ENCODE data around the gene SLC66A1. TPM values are rescaled to one million over a fixed set of nuclear protein-coding genes. Genes with fewer than 3 reads are reported as not detected.

The SLC66A1 gene
- total RNA-seq, 1 donor from 2014 or later: 6.9 TPM

DNA sequence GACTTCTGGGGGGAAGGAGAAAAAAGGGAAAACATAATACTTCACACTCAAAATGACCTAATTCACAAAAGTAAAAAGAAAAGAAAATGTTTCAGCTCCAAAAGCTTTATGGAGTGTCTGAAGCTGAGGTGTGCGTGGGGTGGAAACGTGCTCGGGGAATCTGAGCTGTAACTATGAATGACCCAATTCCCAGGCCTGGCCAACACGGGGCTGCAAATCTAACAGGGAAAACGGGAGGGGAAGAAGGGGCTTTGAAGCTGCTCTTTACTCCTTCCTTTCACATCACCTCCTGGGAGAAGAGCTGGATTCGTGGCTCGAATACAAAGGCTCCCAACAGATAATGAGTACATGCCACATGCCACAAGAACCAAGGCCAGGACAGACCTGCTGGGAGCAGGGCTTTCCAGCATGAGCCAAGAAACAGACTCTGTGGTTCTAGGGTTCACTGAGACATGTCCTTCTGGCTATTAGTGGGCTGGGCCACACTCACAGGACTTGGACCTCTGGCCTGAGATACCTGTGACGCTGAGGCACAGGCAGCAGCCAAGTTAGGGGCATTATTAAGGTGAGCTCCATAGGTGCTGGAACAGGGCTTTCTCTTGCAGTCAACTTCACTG, 51.5 kb downstream of the SLC66A1 start:
- no peak for ATAC-seq

DNA sequence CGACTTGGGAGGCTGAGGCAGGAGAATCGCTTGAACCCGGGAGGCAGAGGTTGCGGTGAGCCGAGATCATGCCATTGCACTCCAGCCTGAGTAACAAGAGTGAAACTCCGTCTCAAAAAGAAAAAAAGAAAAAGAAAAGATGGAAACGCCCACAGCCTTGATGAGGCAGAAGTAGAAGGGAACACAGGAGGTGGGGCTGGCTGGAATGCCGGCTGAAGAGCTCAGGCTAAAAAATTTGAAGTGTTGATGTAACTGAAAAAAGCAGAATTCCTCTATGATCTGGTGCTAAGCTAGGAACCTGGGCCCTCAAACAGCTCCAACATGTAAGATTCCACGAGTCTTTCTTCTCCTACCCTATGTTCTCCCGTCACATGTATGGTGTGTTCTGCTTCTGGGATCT, 53.6 kb downstream of the SLC66A1 start:
- no peak for ATAC-seq

- peak; percentile 37 for ATAC-seq
Observed at GRCh38 chr1:19366599-19367536, 54.7 kb downstream of the SLC66A1 start.

- peak; percentile 27 for ATAC-seq
Observed at GRCh38 chr1:19367584-19368041, 55.5 kb downstream of the SLC66A1 start.

DNA sequence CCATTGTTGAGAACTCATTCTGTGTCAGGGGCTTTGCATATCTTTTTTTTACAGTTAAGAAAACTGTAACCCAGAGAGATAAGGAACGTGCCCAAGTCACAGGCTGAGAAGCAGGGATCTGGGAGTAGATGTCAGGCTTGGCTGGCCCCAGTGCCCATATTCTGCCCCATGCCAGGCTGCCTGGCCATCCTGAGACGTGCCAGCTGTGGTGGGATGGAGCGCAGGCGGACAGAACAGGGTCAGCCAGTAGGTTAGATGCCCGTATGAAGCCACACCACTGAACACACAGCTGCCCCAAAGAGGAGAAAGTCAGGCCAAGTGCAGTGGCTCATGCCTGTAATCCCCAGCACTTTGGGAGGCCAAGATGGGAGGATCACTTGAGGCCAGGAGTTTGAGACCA, 55.9 kb downstream of the SLC66A1 start:
- no peak for ATAC-seq

DNA sequence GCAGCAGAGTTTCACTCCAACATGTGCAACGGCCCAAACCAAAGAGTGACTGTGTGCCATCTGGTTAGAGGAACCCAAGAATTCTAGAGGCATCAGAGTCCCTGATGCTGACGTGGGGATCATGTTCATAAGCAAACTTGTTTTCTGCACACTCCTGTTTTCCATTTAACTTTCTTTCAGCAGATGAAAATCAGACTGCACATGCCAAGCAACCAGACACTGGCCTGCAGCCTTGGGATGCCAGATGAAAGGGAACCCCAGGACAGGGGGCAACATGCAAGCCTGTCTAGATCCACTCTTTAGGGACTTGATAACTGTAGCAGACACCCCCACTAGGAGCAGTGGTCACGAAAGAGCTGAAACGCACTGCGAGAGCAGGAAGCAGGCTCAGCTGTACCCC, 56.8 kb downstream of the SLC66A1 start:
- ATAC-seq: no peak

DNA sequence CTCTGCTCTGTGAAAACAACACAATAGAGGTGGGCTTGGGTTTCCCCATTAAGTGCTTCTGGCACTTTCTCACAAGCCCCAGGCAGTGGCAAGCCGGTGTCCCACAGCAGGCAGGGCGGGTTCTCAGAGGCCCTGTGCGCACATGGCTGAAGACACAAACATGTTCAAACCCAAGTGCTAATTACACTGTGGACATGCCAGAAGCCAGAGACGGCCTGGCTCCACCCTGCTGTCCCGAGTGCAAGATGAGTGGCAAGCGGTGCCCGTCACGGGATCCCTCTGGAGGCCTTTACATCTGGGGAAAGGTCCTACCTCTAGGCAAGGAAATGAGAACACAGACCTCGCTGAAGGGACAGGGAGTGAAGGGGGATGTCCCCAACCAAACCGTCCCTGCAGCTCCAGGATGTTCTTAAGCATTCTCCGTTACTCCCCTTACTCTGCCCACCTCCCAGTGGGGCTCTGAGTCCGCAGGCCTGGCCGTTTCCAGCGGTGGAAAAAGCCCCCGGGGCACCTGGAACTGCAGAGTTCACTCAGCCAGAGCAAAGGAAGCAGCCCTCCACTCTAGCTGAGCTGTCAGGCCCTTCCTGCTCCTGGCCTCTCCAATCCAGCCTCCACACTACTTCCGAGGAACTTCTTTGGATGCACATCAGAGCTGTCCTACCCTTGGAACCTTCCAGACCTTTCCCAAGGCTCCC, 57.4 kb downstream of the SLC66A1 start:
- ATAC-seq: peak; percentile 67

- ATAC-seq: peak; percentile 2
Observed at GRCh38 chr1:19370453-19371170, 58.5 kb downstream of the SLC66A1 start.

- ATAC-seq: no peak
Observed at GRCh38 chr1:19371226-19372135, 59.4 kb downstream of the SLC66A1 start.

DNA sequence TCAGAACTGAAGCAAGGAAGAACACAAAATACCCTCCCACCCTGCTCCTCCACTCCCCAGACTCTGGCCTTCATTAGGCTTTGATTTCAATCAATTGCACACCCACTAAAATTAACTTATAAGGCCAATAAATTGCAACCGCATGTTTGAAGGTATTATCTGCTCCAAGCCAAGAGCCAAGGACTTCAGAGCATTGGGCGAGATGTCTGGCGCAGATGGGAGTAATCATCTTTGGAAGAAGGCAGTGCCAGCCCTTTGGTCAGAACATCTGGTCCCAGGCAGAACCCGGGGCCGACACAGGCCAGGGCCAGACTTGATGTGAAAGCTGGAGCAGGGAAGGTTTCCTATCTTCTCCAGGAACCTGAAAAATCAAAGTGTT, 60.0 kb downstream of the SLC66A1 start:
- no peak for ATAC-seq

- ATAC-seq: no peak
Observed at GRCh38 chr1:19372602-19373001, 60.5 kb downstream of the SLC66A1 start.

DNA sequence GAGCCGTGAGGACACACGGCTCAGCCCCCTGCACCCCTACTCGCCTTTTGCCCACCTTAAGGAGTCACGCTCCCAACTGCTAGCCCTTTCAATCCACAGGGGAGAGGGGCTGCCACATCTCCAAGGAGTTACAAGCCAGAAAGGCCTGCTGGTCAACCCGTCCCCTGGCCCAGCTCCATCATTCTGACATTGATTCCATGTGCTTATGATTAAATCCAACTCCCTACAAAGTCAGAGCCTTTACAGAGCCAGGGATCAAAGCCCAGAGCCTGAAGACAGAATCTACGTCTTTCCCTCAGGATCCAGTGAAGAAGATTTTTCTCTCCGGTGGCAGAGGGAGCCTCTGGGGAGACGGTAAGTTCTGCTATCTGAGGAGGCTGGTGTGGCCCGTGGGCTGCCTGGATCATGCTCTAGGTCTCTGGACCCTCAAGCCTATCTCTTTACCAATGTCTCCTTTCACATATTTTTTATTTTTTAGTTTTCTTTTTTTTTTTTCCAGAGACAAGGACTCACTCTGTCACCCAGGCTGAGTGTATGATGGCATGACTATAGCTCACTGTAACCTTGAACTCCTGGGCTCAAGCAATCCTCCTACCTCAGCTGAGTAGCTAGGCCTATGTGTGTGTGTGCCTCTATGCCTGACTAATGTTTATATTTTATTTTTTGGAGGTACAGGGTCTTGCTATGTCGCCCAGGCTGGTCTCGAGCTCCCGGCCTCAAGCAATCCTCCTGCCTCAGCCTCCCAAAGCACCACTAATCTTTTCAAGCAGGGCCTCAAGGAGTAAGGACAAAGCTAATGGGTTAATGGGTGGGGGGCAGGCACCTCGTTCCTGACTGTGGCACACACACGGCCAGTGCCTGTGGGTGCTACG, 61.3 kb downstream of the SLC66A1 start:
- ATAC-seq: no peak

DNA sequence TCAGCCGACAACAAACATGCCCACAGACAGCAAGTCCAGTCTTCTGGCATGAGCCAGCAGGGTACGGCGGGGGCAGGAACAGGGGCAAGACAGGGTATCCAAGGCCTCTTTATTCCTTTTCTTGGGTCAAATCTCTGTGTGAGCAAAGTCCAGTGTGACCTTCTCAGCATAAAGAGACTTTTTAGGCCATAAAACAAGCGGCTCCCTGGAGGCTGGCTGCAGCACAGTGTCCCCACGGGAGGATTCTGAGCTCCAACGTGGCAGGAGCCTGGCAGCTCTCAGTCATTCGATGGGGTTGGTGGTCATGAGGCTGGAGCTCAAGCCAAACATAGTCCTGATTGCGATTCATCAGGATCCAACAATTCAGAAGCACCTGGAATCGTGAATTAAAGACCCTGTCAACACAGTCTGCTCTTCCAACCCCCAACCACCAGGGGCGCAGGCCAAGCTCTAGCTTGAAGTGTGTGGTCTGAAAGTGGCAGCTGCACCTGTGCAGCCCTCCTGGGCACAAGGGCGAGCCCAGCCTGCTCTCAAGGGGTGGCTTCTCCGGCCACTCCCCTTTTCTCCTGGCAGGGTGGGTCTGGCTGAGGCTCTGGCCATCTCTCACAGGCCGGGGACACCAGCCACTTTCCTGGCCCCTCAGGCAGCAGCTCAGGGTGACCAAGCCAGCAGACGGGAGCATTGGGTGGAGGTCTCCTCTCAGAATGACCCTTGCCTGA, 62.1 kb downstream of the SLC66A1 start:
- no peak for ATAC-seq

DNA sequence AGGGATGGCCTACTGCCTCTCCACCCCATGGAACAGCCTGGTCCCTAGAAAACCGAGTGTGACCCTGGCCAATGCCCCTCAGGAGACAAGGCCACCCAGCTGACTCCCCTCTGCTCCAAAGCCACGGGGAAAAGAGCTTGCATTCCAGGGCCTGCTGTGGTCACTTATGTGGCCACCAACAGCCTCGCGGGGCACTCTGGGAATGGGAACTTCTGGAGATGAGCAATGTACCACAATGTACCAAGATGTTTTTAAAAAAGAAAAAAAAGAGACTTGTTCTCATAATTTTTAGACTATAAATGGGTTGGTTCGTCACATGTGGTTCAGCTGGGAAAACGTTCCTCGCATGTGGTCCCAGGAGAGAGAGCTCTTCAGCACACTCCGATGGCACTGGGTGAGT, 62.8 kb downstream of the SLC66A1 start:
- no peak for ATAC-seq

- no peak for ATAC-seq
Observed at GRCh38 chr1:19375631-19376400, 63.7 kb downstream of the SLC66A1 start.

DNA sequence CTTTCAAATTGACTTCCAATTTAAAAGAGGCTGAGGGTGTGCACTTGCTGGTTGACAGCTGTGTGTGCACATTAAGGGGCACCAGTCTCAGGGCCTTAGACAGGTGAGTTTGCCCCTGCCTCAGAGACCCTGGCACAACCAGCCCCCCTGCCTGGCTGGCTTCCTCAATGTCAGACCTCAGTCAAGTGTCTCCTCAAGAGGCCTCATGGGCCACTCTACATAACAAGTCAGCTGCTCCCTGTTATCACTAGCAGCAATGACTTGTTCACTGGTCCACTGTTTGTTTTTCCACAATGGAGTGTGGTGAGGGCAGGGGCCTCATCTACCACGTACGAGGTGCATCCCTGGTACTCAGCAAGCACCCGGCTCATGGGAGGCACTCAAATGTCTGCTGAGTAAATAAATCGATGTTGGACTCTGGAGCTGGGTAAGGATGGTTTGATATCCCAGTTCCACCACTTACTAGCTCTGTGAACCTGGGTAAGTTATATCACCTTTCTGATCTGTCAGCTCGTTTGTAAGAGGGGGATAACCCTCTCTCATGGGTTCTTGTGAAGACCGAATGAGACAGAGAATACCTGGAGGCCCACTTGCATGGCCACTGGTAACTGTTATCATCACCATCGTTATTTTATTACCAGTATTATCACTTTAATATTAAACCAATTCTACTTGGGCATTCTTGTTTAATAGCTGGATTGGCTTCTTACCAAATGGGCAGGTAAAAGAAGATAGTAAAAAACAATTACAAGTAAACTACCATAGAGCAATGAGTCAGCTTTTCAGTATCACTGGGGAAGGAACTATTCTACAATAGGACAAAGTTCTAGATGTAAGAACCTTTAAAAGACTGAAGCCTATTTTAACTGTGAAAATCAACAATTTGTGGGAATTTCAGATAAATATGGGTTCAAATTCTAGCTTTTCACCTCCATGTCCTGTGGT, 64.6 kb downstream of the SLC66A1 start:
- ATAC-seq: no peak

GRCh38 chr1:19377812-19378718, 65.9 kb downstream of the SLC66A1 start:
- ATAC-seq: peak; percentile 73
